NB4 (cell line): Measurements from ENCODE around the gene CBFA2T2.
"Not testable (repeated sequence)": the region's sequence is repeated elsewhere in the genome, so short reads cannot be mapped to it uniquely, and the experiment has no call there.

Experiments
- DNase-seq: peaks from one replicate; pipeline ENCODE4 v3.0.0; 2010; ENCODE audit warnings: low read depth
- H3K4me3 ChIP-seq: one replicate; pipeline ENCODE4 v1.5.1; 2011; ENCODE audit warnings: mild to moderate bottlenecking, low read depth, low read length, moderate library complexity
- CTCF ChIP-seq: IDR thresholded peaks from one replicate; pipeline ENCODE4 v1.5.1; 2012; ENCODE audit warnings: low read depth, low read length
- MAX ChIP-seq: IDR thresholded peaks from 2 replicates; pipeline ENCODE4 v1.6.1; 2011; ENCODE audit warnings: low read depth, low read length
- MYC ChIP-seq: IDR thresholded peaks from 2 replicates; pipeline ENCODE4 v1.6.1; 2011; ENCODE audit warnings: low read depth, low read length
- POLR2A ChIP-seq: IDR thresholded peaks from 2 replicates; pipeline ENCODE4 v1.6.1; 2011; ENCODE audit warnings: mild to moderate bottlenecking; ENCODE audit not compliant: insufficient read length; ENCODE audit errors: extremely low read depth

Gene CBFA2T2

GRCh38 chr20:33475381-33476152 lies 14.3 kb upstream of the CBFA2T2 start:
- no peak overlapping the region for H3K4me3 ChIP-seq
- no peak for TF ChIP-seq MAX
- TF ChIP-seq MYC: no peak
- TF ChIP-seq POLR2A: no peak
- no peak for TF ChIP-seq CTCF
- no peak for DNase-seq

GRCh38 chr20:33477386-33478234 lies 12.3 kb upstream of the CBFA2T2 start:
- TF ChIP-seq MYC (no peak), POLR2A (no peak), CTCF (no peak), MAX (no peak)
- no peak for DNase-seq
- H3K4me3 ChIP-seq: no peak overlapping the region

GRCh38 chr20:33480048-33480447 lies 9.8 kb upstream of the CBFA2T2 start:
- no peak for TF ChIP-seq CTCF
- TF ChIP-seq MAX: no peak
- no peak for TF ChIP-seq POLR2A
- TF ChIP-seq MYC: no peak
- no peak overlapping the region for H3K4me3 ChIP-seq
- no peak for DNase-seq

- TF ChIP-seq POLR2A (no peak), MYC (no peak)
- no peak overlapping the region for H3K4me3 ChIP-seq
- no peak for DNase-seq
Observed at GRCh38 chr20:33481431-33481941, 8.4 kb upstream of the CBFA2T2 start.

GRCh38 chr20:33482581-33482980 lies 7.3 kb upstream of the CBFA2T2 start:
- no peak for DNase-seq
- TF ChIP-seq POLR2A (no peak), CTCF (no peak), MYC (no peak), MAX (no peak)
- H3K4me3 ChIP-seq: no peak overlapping the region

GRCh38 chr20:33483186-33483585 lies 6.7 kb upstream of the CBFA2T2 start:
- DNase-seq, H3K4me3 ChIP-seq: not testable (repeated sequence)
